ENCODE data around the gene PDLIM4.

The PDLIM4 gene

DNA sequence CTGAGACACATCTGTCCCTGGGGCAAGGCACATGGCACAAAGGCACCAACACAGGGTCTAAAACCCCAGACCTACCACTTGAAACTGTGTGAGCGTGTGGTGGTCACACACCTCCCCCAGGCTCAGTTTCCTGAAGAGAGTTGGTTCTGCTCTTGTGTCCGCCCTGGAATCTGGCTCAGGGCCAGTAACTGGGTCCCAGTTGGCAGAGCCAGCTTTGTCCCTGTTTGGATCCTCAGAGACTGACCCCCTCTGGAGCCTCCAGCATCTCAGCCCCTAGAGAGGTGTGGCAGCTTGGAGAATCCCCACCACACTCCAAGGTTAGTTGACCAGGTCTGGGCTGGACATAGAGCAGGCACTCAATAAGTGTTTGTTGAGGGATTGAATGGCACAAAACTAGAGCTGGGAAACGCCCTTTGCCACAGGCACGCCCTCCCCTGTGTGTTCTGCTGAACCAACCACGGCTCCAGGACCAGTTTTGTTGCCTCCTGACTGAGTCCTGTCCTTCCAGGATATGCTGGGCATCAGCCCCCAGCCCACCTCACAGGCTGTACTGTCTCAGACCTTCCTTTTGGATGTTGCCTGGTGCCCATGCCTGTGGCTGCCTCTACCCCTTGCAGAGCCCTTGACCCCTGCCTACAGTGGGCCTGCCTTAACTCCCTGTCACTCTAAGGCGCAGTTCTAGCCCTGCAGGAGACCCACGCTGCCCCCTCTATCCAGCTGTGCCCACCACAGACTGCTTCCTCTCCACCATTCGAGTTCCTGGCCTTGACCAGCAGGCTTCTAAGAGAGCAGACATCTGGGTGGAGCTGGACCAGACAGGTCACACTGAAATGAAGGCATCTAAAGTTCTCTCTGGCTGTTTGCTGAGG is 3.8 kb upstream of the PDLIM4 start:
- no peaks in the 10 kb centered on the region for H3K9me3 ChIP-seq
- no peak overlapping the region for H3K27ac ChIP-seq
- TF ChIP-seq, protein P1, sequence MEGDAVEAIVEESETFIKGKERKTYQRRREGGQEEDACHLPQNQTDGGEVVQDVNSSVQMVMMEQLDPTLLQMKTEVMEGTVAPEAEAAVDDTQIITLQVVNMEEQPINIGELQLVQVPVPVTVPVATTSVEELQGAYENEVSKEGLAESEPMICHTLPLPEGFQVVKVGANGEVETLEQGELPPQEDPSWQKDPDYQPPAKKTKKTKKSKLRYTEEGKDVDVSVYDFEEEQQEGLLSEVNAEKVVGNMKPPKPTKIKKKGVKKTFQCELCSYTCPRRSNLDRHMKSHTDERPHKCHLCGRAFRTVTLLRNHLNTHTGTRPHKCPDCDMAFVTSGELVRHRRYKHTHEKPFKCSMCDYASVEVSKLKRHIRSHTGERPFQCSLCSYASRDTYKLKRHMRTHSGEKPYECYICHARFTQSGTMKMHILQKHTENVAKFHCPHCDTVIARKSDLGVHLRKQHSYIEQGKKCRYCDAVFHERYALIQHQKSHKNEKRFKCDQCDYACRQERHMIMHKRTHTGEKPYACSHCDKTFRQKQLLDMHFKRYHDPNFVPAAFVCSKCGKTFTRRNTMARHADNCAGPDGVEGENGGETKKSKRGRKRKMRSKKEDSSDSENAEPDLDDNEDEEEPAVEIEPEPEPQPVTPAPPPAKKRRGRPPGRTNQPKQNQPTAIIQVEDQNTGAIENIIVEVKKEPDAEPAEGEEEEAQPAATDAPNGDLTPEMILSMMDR (IDR thresholded peaks at IDR 0.05), result no peak
- no peaks in the 10 kb centered on the region for H3K36me3 ChIP-seq
- H3K4me3 ChIP-seq (ENCODE audit: low read depth in 1 of 2, low read length in 1 of 2), result no peak overlapping the region
- peaks cover 14 to 22% of the 10 kb centered on the region in 2 experiments for H3K4me1 ChIP-seq (ENCODE audit: control insufficient read depth in 1 of 2, insufficient read depth in 1 of 2, low read depth in 1 of 2, low read length in 1 of 2)
- H3K27me3 ChIP-seq, result peaks cover 38% of the 10 kb centered on the region

DNA sequence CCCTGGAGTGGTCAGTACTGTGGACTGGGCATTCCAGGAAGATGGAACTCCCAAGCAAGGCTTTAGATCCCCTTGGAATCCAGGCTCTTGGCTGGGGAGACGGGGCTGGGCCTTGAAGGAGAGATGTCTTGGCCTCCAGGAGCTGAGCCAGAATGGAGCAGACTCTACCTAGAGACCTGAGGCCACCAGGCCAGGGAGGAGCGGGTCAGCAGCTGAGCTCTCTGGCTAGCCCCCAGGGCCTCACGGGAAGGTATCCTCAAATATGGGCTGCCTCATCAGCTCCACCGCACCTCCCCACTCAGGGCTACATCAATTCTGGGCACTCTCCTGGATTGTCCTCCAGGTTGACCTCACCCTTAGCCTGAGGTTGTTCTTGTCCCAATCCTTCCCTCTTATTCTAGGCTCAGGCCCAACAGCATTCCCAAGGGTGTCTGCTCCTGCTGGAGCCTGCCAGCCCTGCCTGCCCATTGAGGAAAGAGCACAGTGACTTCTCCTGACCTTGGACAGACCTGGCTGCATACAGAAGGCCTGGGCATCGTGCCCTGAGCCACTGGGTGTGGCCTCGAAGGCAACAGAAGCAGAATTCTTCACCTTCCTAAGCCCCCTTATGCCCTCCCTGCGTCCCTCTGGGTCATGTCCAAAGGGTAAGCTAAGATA is 3.0 kb upstream of the PDLIM4 start:
- no peaks in the 10 kb centered on the region for H3K9me3 ChIP-seq
- H3K4me3 ChIP-seq (ENCODE audit: low read depth in 1 of 2, low read length in 1 of 2), result no peak overlapping the region
- no peak overlapping the region for H3K27ac ChIP-seq
- no peaks in the 10 kb centered on the region for H3K36me3 ChIP-seq
- H3K4me1 ChIP-seq (ENCODE audit: control insufficient read depth in 1 of 2, insufficient read depth in 1 of 2, low read depth in 1 of 2, low read length in 1 of 2), result peaks cover 14 to 19% of the 10 kb centered on the region in 2 experiments
- TF ChIP-seq, protein P1 (IDR thresholded peaks at IDR 0.05), result no peak
- peaks cover 45% of the 10 kb centered on the region for H3K27me3 ChIP-seq

DNA sequence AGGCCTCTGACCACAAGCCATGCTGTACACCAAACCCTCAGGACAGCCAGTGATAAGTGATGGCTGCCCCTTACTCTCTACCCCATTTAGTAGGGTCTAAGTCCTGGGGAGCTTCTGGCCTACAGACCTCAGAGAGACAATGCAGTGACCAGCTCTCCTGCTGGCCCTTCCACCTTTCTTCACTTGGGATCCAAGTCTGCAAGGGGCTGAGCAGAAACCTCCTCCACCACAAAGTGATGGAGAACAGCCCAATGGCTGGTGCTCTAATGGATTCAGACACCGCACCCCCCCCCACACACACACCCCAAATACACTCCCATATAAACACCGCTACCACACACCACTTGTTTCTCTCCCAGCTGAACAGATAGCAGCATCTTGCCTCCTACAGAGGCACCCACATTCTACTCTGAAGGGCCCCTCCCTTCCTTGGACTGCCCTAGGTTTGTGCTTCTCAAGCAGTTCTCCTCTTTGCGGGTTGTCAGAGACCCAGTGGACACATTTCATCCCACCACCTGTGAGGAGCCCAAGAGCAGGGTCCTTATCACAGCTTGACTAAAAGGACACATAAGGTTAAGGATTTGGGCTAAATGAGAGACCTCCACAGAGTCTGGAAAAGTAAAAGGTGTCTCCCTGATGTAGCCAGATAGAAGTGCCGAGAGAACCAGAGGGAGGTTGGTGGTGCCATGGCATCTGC is 1.3 kb upstream of the PDLIM4 start:
- Histone ChIP-seq H3K27ac (no peak overlapping the region), H3K4me3 (ENCODE audit: low read depth in 1 of 2, low read length in 1 of 2) (no peak overlapping the region), H3K36me3 (no peaks in the 10 kb centered on the region), H3K27me3 (peaks cover 57% of the 10 kb centered on the region), H3K4me1 (ENCODE audit: control insufficient read depth in 1 of 2, insufficient read depth in 1 of 2, low read depth in 1 of 2, low read length in 1 of 2) (peaks cover 14 to 19% of the 10 kb centered on the region in 2 experiments), H3K9me3 (no peaks in the 10 kb centered on the region)
- TF ChIP-seq, protein P1 (IDR thresholded peaks at IDR 0.05), result no peak

DNA sequence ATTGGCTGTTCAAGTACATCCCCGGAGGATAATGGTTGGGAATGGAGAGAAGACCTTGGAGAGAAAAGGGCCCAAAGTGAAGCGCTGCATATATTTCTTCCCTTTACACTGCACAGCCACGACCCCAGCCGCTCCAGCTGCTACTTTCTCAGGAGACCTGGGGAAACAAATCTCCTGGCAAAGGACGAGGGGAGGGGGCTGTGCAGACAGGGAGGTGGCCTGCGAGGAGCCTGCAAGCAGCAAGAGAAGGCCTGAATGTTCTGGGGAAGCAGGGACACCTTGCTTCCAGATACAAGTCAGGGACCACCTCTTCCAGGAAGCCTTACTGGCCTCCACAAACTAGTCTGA is 739 bp upstream of the PDLIM4 start:
- H3K4me3 ChIP-seq (ENCODE audit: low read depth in 1 of 2, low read length in 1 of 2), result no peak overlapping the region
- H3K9me3 ChIP-seq, result no peaks in the 10 kb centered on the region
- no peak overlapping the region for H3K27ac ChIP-seq
- H3K4me1 ChIP-seq (ENCODE audit: control insufficient read depth in 1 of 2, insufficient read depth in 1 of 2, low read depth in 1 of 2, low read length in 1 of 2), result peaks cover 14 to 19% of the 10 kb centered on the region in 2 experiments
- H3K27me3 ChIP-seq, result peaks cover 57% of the 10 kb centered on the region
- TF ChIP-seq, protein P1 (IDR thresholded peaks at IDR 0.05), result no peak
- no peaks in the 10 kb centered on the region for H3K36me3 ChIP-seq

DNA sequence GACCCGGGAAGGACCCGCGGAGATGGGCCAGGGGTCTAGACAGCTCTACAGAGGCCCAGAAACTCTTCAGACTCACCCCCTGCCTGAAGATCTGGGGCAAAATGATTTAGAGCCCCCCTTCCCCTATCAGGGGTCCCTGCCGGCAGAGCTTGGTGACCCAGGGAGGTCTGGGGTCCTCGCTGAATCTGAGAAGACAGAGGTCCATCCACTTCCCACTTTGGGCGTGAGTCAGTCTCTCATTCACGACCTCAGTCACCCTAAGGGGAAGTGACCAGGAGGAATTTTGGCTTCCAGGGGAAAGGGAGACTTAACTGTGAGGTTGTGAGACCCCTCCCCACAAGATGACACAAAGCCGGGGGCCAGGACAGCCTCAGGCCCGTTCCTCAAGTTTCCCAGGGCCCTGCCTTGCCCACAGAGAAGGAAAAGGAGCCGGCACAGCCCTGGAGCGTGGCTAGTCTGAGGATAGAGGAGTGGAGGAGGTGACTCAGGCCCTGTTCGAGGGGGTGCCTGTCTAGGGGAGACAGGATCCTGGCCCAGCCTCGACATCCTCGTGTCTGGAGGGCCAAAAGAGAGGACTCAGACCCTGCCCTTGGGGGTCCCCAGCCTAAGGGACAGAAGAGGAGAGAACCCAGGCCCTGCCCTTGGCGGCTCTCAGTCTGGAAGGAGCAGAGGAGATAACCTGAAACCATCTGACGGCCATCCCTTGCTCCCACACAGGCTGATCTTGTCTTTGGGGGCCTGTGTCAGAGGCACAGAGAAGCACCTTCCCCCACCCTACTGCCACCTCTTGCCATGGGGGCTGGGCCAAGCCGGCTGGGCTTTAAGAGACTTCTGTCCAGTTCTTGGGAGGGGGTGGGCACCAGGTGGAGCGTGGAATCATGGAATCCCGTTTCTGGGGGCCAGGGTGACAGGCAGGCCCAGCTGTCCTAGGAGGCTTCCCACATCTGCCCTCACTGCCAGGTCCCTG is 889 bp downstream of the PDLIM4 start:
- Histone ChIP-seq H3K27me3 (peaks cover 57% of the 10 kb centered on the region), H3K27ac (no peak overlapping the region), H3K9me3 (no peaks in the 10 kb centered on the region), H3K4me3 (ENCODE audit: low read depth in 1 of 2, low read length in 1 of 2) (no peak overlapping the region), H3K4me1 (ENCODE audit: control insufficient read depth in 1 of 2, insufficient read depth in 1 of 2, low read depth in 1 of 2, low read length in 1 of 2) (peaks cover 7% of the 10 kb centered on the region in 2 experiments), H3K36me3 (no peaks in the 10 kb centered on the region)
- TF ChIP-seq, protein P1 (IDR thresholded peaks at IDR 0.05), result no peak

Data from neutrophil (primary cell).